GM10847 (cell line): ENCODE measurements around the gene GDPD5.

Source experiments
- POLR2A ChIP-seq: IDR thresholded peaks from 2 replicates; pipeline ENCODE4 v1.6.1; 2011; ENCODE audit not compliant: insufficient read length; ENCODE audit errors: extremely low read depth

Gene GDPD5

GRCh38 chr11:75388386-75389275 is 137.1 kb downstream of the GDPD5 start:
- no peak for TF ChIP-seq POLR2A

GRCh38 chr11:75387736-75388294 is 137.9 kb downstream of the GDPD5 start:
- TF ChIP-seq POLR2A = no peak

GRCh38 chr11:75386942-75387630 is 138.7 kb downstream of the GDPD5 start:
- TF ChIP-seq POLR2A = no peak
